Stimulated activated CD4-positive, alpha-beta T cell treated with anti-CD3 and anti-CD28 coated beads, Interleukin-1b, Interleukin-23, amount 100 ng/mL, for 24 hours (primary cell): ENCODE data around the gene ARPC1A.
"Not testable (repeated sequence)": the region's sequence is repeated elsewhere in the genome, so short reads cannot be mapped to it uniquely, and the experiment has no call there.

Experiments used
- DNase-seq, 4 experiments: peaks; one replicate each; pipeline ENCODE4 v3.0.0-alpha.2; 2020; ENCODE audit warnings: low read depth in 4 of 4, low spot score in 1 of 4

ARPC1A gene

DNA sequence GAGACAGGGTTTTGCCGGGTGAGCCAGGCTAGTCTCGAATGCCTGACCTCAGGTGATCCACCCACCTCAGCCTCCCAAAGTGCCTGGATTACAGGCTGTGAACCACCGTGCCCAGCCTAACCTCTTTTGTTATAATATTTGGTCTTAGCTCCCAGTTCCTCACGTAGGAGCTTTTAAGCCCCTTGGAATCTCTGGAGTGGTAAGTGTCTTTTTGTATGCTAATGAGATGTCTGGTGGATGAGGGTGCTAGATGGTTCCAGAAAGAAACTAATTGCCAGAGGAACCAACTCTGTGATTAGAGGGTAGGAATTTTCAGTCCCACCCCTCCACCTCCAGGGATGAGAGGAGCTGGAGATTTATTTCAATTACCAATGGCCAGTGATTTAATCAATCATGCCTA is 5.3 kb upstream of the ARPC1A start:
- DNase-seq: no peak

DNA sequence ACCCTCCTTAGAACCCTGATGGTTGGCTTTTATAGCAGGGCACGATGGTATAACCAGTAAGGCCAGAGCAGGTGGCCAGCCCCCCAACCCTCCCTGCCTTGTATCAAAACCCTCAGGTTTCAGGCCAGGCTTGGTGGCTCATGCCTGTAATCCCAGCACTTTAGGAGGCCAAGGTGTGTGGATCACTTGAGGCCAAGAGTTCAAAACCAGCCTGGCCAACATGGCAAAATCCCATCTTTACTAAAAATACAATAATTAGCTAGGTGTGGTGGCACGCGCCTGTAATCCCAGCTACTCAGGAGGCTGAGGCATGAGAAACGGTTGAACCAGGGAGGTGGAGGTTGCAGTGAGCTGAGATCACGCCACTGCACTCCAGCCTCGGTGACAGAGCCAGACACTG is 3.0 kb upstream of the ARPC1A start:
- not testable (repeated sequence) for DNase-seq

DNA sequence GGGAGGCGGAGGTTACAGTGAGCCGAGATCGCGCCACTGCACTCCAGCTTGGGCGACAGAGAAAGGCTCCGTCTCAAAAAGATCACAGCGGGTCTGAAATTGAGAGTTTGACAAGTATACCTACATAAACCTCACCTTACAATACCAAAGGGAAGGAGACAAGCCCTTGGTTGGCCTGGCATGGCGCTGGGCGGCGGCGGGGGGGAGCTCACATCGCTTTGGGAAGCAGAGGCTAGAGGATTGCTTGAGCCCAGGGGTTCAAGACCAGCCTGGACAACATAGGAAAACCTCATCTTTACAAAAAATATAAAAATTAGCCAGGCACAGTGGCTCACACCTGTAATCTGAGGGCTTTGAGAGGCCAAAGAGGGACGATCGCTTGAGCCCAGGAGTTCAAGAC is 1.1 kb upstream of the ARPC1A start:
- no peak for DNase-seq

GRCh38 chr7:99325001-99325493 is 651 bp upstream of the ARPC1A start:
- no peak for DNase-seq

GRCh38 chr7:99326408-99326782 is 697 bp downstream of the ARPC1A start:
- DNase-seq: no peak

- not testable (repeated sequence) for DNase-seq
Observed at GRCh38 chr7:99330314-99330961, 4.7 kb downstream of the ARPC1A start.

DNA sequence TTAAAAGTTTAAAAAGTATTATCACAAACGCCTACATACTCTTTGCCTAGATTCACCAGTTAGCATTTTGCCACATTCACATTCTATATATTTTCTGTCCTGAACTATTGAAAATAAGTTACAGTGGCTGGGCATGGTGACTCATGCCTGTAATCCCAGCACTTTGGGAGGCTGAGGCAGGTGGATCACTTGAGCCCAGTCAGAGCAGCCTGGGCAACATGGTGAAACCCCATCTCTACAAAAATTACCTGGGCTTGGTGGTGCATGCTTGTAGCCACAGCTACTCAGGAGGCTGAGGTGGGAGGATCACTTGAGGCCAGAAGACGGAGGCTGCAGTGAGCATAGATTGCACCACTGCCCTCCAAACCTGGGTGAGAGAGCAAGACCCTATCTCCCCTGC is 5.3 kb downstream of the ARPC1A start:
- no peak for DNase-seq

- DNase-seq: no peak
Observed at GRCh38 chr7:99339595-99339994, 13.9 kb downstream of the ARPC1A start.

DNA sequence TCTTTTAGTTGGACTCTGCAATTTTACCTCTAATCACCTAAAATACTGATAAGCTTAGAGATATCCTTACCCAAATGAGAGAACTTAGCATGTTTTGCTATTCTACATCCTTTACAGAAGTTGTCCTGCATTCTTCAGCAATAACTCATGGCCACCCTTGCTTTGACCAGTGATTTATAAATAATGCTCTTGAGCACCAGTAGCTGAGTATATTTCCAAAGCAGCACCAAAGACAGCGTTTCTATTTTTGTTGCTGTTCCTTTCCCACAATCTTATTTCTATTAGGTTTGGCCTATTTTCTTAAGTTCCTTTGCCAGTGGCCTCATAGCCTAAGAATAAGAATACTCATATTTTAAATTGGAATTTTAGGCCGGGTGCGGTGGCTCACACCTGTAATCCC is 15.0 kb downstream of the ARPC1A start:
- DNase-seq: no peak

- no peak for DNase-seq
Observed at GRCh38 chr7:99344061-99344647, 18.5 kb downstream of the ARPC1A start.

GRCh38 chr7:99350641-99351040 is 24.9 kb downstream of the ARPC1A start:
- not testable (repeated sequence) for DNase-seq

DNA sequence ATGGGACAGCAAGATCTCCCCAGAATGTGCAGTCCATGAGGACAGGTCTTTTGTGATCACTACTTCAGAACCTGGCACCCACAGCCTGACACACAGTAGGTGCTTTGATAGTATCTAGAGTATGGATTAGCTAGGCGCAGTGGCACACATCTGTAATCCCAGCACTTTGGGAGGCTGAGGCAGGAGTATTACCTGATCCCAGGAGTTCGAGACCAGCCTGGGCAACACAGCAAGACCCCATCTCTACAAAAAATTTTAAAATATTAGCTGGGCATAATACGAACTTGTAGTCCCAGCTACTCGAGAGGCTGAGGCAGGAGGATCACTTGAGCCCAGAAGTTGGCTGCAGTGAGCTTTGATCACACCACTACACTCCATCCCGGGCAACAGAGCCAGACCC is 26.5 kb downstream of the ARPC1A start:
- DNase-seq: no peak

GRCh38 chr7:99355098-99355497 is 29.4 kb downstream of the ARPC1A start:
- no peak for DNase-seq

DNA sequence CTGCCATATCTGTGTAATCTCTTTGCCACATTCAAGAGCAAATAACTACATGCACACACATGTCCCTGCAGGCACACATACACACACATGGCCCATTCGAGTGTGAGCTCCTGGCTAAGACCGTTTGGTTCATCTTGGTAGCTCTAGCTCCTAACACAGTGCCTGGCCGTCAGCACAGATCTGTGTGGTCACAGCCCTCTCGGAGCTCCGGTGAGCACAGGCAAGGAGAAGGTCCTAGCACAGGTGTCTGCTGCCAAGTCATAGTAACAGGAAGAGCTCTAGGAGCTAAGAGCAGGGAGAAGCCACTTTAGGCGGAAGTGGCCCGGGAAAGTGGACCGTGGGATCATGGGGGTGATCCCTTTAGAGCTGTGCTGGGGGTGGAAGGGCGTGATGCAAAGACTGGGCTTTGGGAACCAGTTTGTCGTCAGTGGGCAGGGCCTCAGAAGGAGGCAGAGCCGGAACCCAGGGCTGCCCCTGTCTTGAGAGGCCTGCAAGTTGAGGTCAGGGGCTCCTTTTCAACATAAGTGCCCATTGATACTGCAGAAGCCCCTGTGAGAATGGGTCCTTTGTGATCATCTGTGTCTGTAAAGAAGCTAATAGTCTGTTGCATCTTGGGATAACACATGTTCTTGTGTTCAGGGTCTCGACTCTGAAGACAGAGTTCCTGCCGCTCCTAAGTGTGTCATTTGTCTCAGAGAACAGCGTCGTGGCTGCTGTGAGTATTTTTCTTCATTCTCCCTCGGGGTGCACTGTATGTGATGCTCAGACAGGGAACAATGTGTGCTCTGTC is 32.2 kb downstream of the ARPC1A start:
- no peak for DNase-seq

DNA sequence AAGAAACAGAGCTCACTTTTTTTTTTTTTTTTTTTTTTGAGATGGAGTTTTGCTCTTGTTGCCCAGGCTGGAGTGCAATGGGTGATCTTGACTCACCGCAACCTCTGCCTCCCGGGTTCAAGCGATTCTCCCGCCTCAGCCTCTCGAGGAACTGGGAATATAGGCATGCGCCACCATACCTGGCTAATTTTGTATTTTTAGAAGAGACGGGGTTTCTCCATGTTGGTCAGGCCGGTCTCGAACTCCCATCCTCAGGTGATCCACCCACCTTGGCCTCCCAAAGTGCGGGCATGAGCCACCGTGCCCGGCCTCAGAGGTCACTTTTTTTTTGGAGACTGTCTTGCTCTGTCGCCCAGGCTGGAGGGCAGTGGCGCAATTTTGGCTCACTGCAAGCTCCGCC is 32.8 kb downstream of the ARPC1A start:
- not testable (repeated sequence) for DNase-seq

- DNase-seq: no peak
Observed at GRCh38 chr7:99359465-99360154, 33.9 kb downstream of the ARPC1A start.

- DNase-seq: no peak
Observed at GRCh38 chr7:99362801-99363200, 37.1 kb downstream of the ARPC1A start.

GRCh38 chr7:99363286-99363685 is 37.6 kb downstream of the ARPC1A start:
- no peak for DNase-seq

DNA sequence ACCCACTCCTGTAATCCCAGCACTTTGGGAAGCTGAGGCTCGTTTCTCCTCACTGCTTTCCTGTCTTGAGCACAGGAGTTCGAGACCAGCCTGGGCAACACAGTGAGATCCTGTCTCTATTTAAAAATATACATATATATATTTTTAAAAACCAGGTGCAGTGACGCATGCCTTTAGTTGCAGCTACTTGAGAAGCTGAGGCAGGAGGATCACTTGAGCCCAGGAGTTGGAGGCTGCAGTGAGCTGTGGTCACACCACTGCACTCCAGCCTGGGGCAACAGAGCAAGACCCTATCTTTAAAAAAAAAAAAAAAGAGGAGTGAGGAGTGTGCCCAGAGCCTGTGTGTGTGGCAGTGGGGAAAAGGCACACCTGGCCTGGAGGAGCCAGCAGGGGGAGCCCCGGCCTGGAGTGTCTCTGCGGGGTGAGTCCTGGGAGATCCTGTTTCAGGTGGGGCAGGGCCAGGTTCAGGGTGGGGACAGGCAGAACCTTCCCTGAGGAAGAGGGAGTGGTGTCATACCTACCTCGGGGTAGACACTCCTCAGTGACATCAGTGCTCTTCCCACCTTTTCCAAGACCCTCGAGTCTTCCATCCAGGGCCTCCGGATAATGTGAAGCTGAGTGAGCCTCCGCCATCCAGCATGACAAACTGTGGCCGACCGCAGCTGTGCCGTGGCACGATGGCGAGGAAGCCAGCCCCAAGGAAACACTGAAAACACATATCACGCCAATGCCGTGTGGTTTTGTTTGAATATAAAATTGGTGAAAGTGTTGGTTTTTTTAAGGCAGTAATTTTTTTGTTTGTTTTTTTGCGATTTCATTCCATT is 39.8 kb downstream of the ARPC1A start:
- peak in 1 of 4 experiments; percentile 37 for DNase-seq

DNA sequence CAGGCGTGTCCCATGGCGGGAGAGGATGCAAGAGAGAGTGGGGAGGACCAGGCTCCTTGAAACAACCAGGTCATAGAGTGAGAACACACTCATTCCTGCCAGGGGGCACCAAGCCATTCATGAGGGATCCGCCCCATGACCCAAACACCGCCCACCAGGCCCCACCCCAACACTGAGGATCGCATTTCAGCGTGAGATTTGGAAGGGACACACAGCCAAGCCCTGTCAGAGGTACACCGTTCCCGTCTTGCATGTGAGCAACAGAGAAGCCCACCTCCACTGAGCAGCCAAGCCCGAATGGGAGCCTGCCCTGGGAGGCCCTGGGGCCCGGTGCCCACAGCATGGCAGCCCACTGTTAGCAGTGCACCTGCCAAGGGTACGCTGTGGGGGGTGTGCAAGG is 40.9 kb downstream of the ARPC1A start:
- no peak for DNase-seq
